Lower lobe of right lung (tissue), 2 donors: Measurements from ENCODE around the gene KIF25. TPM values are rescaled to one million over a fixed set of nuclear protein-coding genes. Genes with fewer than 3 reads are reported as not detected.

ENCODE experiments used
- ATAC-seq, 2 donors: fragments of 200-7000 bp; cut with Tn5 transposase; one replicate each; pipeline ENCODE4 v1.9.1; 2020 to 2022; ENCODE audit warnings: mild to moderate bottlenecking in 2 of 2, moderate library complexity in 2 of 2
- DNase-seq: peaks from one replicate; pipeline ENCODE4 v3.0.0-alpha.2; 2020
- H3K27ac ChIP-seq: fragments of 200-600 bp; one replicate; pipeline ENCODE4 v1.8.0; 2022
- H3K27me3 ChIP-seq: fragments of 200-600 bp; one replicate; pipeline ENCODE4 v1.8.0; 2022; ENCODE audit warnings: low read depth
- H3K36me3 ChIP-seq: fragments of 200-600 bp; one replicate; pipeline ENCODE4 v1.8.0; 2022; ENCODE audit warnings: mild to moderate bottlenecking
- H3K4me1 ChIP-seq: fragments of 200-600 bp; one replicate; pipeline ENCODE4 v1.8.0; 2022
- H3K4me3 ChIP-seq: fragments of 200-600 bp; one replicate; pipeline ENCODE4 v1.8.0; 2022; ENCODE audit warnings: mild to moderate bottlenecking
- H3K9me3 ChIP-seq: fragments of 200-600 bp; one replicate; pipeline ENCODE4 v1.8.0; 2022
- CTCF ChIP-seq: fragments of 200-600 bp; IDR thresholded peaks from one replicate; pipeline ENCODE4 v1.8.0; 2022; ENCODE audit warnings: antibody characterized with exemption, mild to moderate bottlenecking
- intact Hi-C: fragments of 100-400 bp; cut with DNase I; formaldehyde crosslinking; loops from one replicate; pipeline ENCODE4 v1.11.0; 2022
- total RNA-seq: library from RNA; stranded (reverse); fragmentation: NEBNext Ultra II Directional; extraction: Animal tissue kit (Norgen Biotek cat#: 25700); gene quantifications from one replicate; pipeline ENCODE4 v1.2.1, GENCODE V29; 2021
- donor health status: DM: no; HTN: yes; CAD: no; lungs with severe emphysema.

KIF25 gene
- total RNA-seq, 1 donor from 2014 or later: 0.56 TPM

- TF ChIP-seq CTCF: no peak
- no peak for ATAC-seq
- Histone ChIP-seq H3K36me3 (no peaks in the 10 kb centered on the region), H3K9me3 (no peaks in the 10 kb centered on the region), H3K4me3 (no peak overlapping the region), H3K27me3 (no peaks in the 10 kb centered on the region), H3K4me1 (no peaks in the 10 kb centered on the region), H3K27ac (no peak overlapping the region)
- no peak for DNase-seq
- intact Hi-C loops: no loop called here
These were observed 64.1 kb downstream of the KIF25 start for GRCh38 chr6:168061269-168062210.

- intact Hi-C loops: no loop called here
- Histone ChIP-seq H3K27me3 (no peaks in the 10 kb centered on the region), H3K27ac (no peak overlapping the region), H3K4me1 (no peaks in the 10 kb centered on the region), H3K9me3 (no peaks in the 10 kb centered on the region), H3K4me3 (no peak overlapping the region), H3K36me3 (no peaks in the 10 kb centered on the region)
- ATAC-seq (no peak), DNase-seq (no peak)
- no peak for TF ChIP-seq CTCF
These were observed 65.1 kb downstream of the KIF25 start for GRCh38 chr6:168062346-168063289.

- intact Hi-C loops: no loop called here
- Histone ChIP-seq H3K27me3 (no peaks in the 10 kb centered on the region), H3K9me3 (no peaks in the 10 kb centered on the region), H3K4me3 (no peak overlapping the region), H3K27ac (no peak overlapping the region), H3K4me1 (no peaks in the 10 kb centered on the region), H3K36me3 (no peaks in the 10 kb centered on the region)
- DNase-seq (no peak), ATAC-seq (no peak)
- no peak for TF ChIP-seq CTCF
These were observed 66.0 kb downstream of the KIF25 start for GRCh38 chr6:168063431-168063830.

- intact Hi-C loops: no loop called here
- no peaks in the 10 kb centered on the region for H3K9me3 ChIP-seq
- H3K4me1 ChIP-seq: no peaks in the 10 kb centered on the region
- DNase-seq (no peak), ATAC-seq (no peak)
- no peaks in the 10 kb centered on the region for H3K27me3 ChIP-seq
- TF ChIP-seq CTCF: no peak
- H3K4me3 ChIP-seq: no peak overlapping the region
- H3K27ac ChIP-seq: no peak overlapping the region
- H3K36me3 ChIP-seq: no peaks in the 10 kb centered on the region
These were observed 66.8 kb downstream of the KIF25 start for GRCh38 chr6:168064226-168064807.

- no peak overlapping the region for H3K4me3 ChIP-seq
- no peaks in the 10 kb centered on the region for H3K36me3 ChIP-seq
- DNase-seq (no peak), ATAC-seq (no peak)
- H3K27ac ChIP-seq: no peak overlapping the region
- H3K4me1 ChIP-seq: no peaks in the 10 kb centered on the region
- intact Hi-C loops: no loop called here
- no peaks in the 10 kb centered on the region for H3K27me3 ChIP-seq
- no peak for TF ChIP-seq CTCF
- no peaks in the 10 kb centered on the region for H3K9me3 ChIP-seq
These were observed 69.7 kb downstream of the KIF25 start for GRCh38 chr6:168067081-168067759.
